Kidney (tissue), 14 donors: Measurements from ENCODE around the gene KMT2D. TPM values are rescaled to one million over a fixed set of nuclear protein-coding genes. Genes with fewer than 3 reads are reported as not detected.

Experiments used
- DNase-seq, 5 donors: peaks; one replicate each; pipeline ENCODE4 v3.0.0-alpha.2; 2013 to 2020
- FAIRE-seq: peaks from 2 replicates; lab custom pipeline; 2012; peaks lifted over from hg19 to GRCh38; lab: Jason Lieb, UNC
- H3K27ac ChIP-seq, 2 donors: one replicate each; pipeline ENCODE4 v1.7.0; 2013; ENCODE audit warnings: low read depth in 2 of 2, low read length in 2 of 2, inconsistent platforms in 1 of 2
- H3K27me3 ChIP-seq: one replicate; pipeline ENCODE4 v1.7.1; 2013; ENCODE audit warnings: low read length, inconsistent platforms; ENCODE audit not compliant: control insufficient read depth, insufficient read depth
- H3K36me3 ChIP-seq, 3 donors: one replicate each; pipeline versions ENCODE4 v1.7.0 to v1.7.1; 2013; ENCODE audit warnings: low read length in 3 of 3, control low read depth in 1 of 3, inconsistent platforms in 1 of 3; ENCODE audit not compliant: insufficient read depth in 3 of 3, control insufficient read depth in 2 of 3
- H3K4me1 ChIP-seq, 3 donors: one replicate each; pipeline versions ENCODE4 v1.7.0 to v1.7.1; 2013; ENCODE audit warnings: low read length in 3 of 3, inconsistent platforms in 1 of 3, low read depth in 1 of 3; ENCODE audit not compliant: control insufficient read depth in 2 of 3, insufficient read depth in 2 of 3
- H3K4me3 ChIP-seq, 3 donors: one replicate each; pipeline versions ENCODE4 v1.7.0 to v1.8.1; 2013; ENCODE audit warnings: low read length in 3 of 3, control low read depth in 1 of 3, inconsistent platforms in 1 of 3
- H3K9ac ChIP-seq, 3 donors: one replicate each; pipeline versions ENCODE4 v1.7.0 to v1.7.1; 2013; ENCODE audit warnings: low read length in 3 of 3, control low read depth in 1 of 3, inconsistent platforms in 1 of 3
- H3K9me3 ChIP-seq, 3 donors: one replicate each; pipeline versions ENCODE4 v1.7.0 to v1.7.1; 2013; ENCODE audit warnings: low read length in 3 of 3, control low read depth in 1 of 3, inconsistent platforms in 1 of 3; ENCODE audit not compliant: control insufficient read depth in 2 of 3, insufficient read depth in 1 of 3
- intact Hi-C: fragments of 100-400 bp; cut with DNase I; formaldehyde crosslinking; loops from one replicate; pipeline ENCODE4 v1.11.1; 2022
- polyA plus RNA-seq: library from polyadenylated mRNA; stranded (reverse); fragments of 350-450 nt; fragmentation: Illumina TruSeq; extraction: RNeasy Lipid Tissue Mini Kit (QIAGEN cat#74804); gene quantifications from one replicate; pipeline ENCODE4 v1.2.3, GENCODE V29; 2014; ENCODE audit warnings: low read depth, low replicate concordance; ENCODE audit not compliant: insufficient read depth
- total RNA-seq: library from RNA; stranded (reverse); fragmentation: NEBNext Ultra II Directional; extraction: Animal tissue kit (Norgen Biotek cat#: 25700); gene quantifications from one replicate; pipeline ENCODE4 v1.2.1, GENCODE V29; 2021
- TF ChIP-seq, protein P1 (sequence below): IDR thresholded peaks from 3 replicates; pipeline ENCODE4 v1.5.1; 2012; ENCODE audit warnings: mild to moderate bottlenecking, moderate library complexity, borderline replicate concordance; ENCODE audit not compliant: insufficient read depth; ENCODE audit errors: extremely low read depth
- donor health status: control.
- donor health status: control.
- donor health status: control.
- donor health status: control.
- donor health status: control.
- donor health status: DM: yes; HTN: yes; CAD: no.
- donor health status: Normal renal cell carcinoma (clear cell type).

Gene KMT2D
- total and polyA plus RNA-seq, 2 donors from 2014 or later = 5.0 to 89.9 TPM

DNA sequence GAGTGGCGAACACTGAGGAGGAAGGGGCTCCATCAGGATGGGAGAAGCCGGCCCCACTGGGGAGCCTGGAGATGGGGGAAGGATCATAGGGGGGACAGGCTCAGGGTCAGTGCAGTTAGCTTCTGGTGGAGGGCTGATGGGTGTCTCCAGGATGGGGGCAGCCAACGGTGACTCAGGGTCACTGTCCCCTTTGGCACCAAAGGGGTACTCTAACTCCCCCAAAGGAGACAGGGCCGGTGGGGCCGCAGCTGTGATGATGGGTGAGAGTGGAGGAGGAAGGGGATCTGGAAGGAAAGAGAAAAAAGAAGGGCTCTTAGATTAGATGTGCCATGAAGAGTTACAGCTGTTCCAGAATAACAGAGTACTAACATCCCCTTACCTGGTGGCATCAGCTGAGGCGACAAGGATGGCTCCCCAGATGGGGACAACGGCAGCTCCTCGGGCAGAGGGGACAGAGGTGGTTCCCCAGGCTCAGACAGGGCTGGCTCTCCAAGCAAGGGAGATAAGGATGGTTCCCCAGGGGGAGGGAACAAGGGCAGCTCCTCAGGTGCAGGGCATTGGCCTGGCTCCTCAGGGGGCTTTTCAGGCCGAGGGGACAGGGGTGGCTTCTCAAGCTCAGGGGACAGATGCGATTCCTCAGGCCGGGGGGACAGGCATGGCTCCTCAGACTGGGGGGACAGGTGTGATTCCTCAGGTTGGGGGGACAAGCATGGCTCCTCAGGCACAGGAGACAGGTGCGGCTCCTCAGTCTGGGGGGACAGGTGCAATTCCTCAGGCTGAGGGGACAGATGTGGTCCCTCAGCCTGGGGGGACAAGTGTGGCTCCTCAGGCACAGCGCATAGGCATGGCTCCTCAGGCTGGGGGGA, 9.9 kb downstream of the KMT2D start:
- TF ChIP-seq, protein P1, sequence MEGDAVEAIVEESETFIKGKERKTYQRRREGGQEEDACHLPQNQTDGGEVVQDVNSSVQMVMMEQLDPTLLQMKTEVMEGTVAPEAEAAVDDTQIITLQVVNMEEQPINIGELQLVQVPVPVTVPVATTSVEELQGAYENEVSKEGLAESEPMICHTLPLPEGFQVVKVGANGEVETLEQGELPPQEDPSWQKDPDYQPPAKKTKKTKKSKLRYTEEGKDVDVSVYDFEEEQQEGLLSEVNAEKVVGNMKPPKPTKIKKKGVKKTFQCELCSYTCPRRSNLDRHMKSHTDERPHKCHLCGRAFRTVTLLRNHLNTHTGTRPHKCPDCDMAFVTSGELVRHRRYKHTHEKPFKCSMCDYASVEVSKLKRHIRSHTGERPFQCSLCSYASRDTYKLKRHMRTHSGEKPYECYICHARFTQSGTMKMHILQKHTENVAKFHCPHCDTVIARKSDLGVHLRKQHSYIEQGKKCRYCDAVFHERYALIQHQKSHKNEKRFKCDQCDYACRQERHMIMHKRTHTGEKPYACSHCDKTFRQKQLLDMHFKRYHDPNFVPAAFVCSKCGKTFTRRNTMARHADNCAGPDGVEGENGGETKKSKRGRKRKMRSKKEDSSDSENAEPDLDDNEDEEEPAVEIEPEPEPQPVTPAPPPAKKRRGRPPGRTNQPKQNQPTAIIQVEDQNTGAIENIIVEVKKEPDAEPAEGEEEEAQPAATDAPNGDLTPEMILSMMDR = no peak
- intact Hi-C loops = no loop called here

DNA sequence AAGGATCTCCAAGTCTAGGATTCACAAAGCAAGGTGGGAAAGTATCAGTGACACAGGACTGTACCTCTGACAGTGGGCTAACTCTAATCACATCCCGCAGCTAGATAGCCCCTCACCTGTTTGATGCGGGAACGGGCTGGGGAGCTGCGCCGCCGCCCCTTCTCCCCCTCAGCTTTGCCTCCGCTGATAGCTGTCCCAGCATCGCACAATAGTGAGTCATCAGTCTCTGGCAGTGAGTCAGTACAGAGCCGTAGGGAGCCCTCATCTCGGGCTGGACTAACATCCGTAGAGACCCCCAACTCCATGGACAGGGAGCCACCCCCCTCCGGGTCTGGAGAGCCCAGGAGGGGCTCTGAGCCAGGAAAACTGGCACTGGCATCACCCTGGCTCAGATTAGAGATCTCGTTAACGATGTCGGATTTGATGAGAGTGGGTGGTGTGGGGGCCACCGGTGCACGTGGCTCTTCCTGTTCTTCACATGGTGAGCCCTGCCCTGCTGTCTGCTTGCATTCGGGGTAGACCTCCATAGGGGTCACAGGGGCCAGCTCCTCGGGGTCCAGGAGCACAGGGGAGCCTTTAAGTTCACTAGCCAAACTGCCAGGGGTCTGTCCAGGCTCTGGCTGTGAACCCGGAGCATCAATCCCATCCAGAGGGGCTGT, 10.9 kb downstream of the KMT2D start:
- H3K27ac ChIP-seq = no peak overlapping the region
- H3K36me3 ChIP-seq = peaks cover 12 to 81% (median 59%) of the 10 kb centered on the region in 3 donors
- peak in 1 of 5 donors; percentile 51 for DNase-seq
- H3K9ac ChIP-seq = no peak overlapping the region
- H3K9me3 ChIP-seq = no peaks in the 10 kb centered on the region
- H3K27me3 ChIP-seq = no peaks in the 10 kb centered on the region
- intact Hi-C loops = no loop called here
- TF ChIP-seq, protein P1 = no peak
- no peaks in the 10 kb centered on the region for H3K4me1 ChIP-seq
- no peak for FAIRE-seq
- no peak overlapping the region for H3K4me3 ChIP-seq

More for the DNA sequence above, 9.9 kb downstream of the KMT2D start:
- H3K36me3 ChIP-seq = peaks cover 11 to 76% (median 58%) of the 10 kb centered on the region in 3 donors
- H3K27ac ChIP-seq = no peak overlapping the region
- FAIRE-seq = no peak
- H3K27me3 ChIP-seq = no peaks in the 10 kb centered on the region
- no peak overlapping the region for H3K9ac ChIP-seq
- no peaks in the 10 kb centered on the region for H3K9me3 ChIP-seq
- peak in 1 of 5 donors; percentile 43 for DNase-seq
- H3K4me1 ChIP-seq = peaks cover 0 to 3% (median 0%) of the 10 kb centered on the region in 3 donors
- H3K4me3 ChIP-seq = no peak overlapping the region

DNA sequence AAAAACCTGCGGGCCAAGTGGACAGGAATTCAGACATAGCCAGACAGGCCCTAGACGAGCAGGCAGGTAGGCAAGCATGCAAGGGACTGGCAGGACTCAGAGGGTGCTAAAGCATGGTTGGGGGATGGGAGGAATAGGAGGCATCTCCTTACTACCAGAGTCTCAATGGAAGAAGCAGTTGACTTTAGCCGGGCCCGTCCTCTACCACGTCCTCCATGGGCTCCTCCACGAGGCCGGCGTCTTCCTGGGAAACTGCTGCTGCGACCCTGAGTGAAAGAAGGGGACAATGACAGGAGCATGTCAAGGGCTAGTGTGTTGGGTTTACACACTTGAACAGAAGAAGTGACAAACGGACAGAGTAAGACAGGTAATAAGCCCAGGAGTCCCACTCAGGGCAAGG, 11.6 kb downstream of the KMT2D start:
- no peak for FAIRE-seq
- H3K9ac ChIP-seq = no peak overlapping the region
- H3K9me3 ChIP-seq = no peaks in the 10 kb centered on the region
- H3K27ac ChIP-seq = no peak overlapping the region
- peak in 1 of 5 donors; percentile 55 for DNase-seq
- no peaks in the 10 kb centered on the region for H3K27me3 ChIP-seq
- H3K4me1 ChIP-seq = no peaks in the 10 kb centered on the region
- peaks cover 16 to 85% (median 58%) of the 10 kb centered on the region in 3 donors for H3K36me3 ChIP-seq
- intact Hi-C loops = no loop called here
- H3K4me3 ChIP-seq = no peak overlapping the region
- TF ChIP-seq, protein P1 = no peak
